Activated naive CD8-positive, alpha-beta T cell (primary cell): ENCODE results near the gene RRP8.

Experiments
- H3K27ac Mint-ChIP-seq: one replicate; pipeline ENCODE4 v1.8.0; 2021; ENCODE audit warnings: mixed read lengths
- H3K27me3 Mint-ChIP-seq: one replicate; pipeline ENCODE4 v1.8.0; 2021; ENCODE audit warnings: mixed read lengths
- H3K36me3 Mint-ChIP-seq: one replicate; pipeline ENCODE4 v1.8.0; 2021; ENCODE audit warnings: mixed read lengths
- H3K4me1 Mint-ChIP-seq: one replicate; pipeline ENCODE4 v1.8.0; 2021; ENCODE audit warnings: low read depth, mixed read lengths
- H3K4me3 Mint-ChIP-seq: one replicate; pipeline ENCODE4 v1.8.0; 2021; ENCODE audit warnings: mild to moderate bottlenecking, mixed read lengths
- H3K9me3 Mint-ChIP-seq: one replicate; pipeline ENCODE4 v1.8.0; 2021; ENCODE audit warnings: low read depth, mixed read lengths

The RRP8 gene

GRCh38 chr11:6637871-6638270, 34.5 kb upstream of the RRP8 start:
- Mint-ChIP-seq H3K4me3 (no peak overlapping the region), H3K36me3 (peaks cover 3% of the 10 kb centered on the region), H3K27ac (no peak overlapping the region), H3K4me1 (no peaks in the 10 kb centered on the region), H3K9me3 (no peaks in the 10 kb centered on the region), H3K27me3 (no peaks in the 10 kb centered on the region)

- Mint-ChIP-seq H3K4me3 (no peak overlapping the region), H3K27me3 (no peaks in the 10 kb centered on the region), H3K27ac (no peak overlapping the region), H3K4me1 (no peaks in the 10 kb centered on the region), H3K9me3 (no peaks in the 10 kb centered on the region), H3K36me3 (peaks cover 3% of the 10 kb centered on the region)
Measured at GRCh38 chr11:6636480-6636879, 33.1 kb upstream of the RRP8 start.

- Mint-ChIP-seq H3K27ac (no peak overlapping the region), H3K4me1 (no peaks in the 10 kb centered on the region)
Measured at GRCh38 chr11:6635082-6635932, 31.9 kb upstream of the RRP8 start.

GRCh38 chr11:6634534-6634933, 31.1 kb upstream of the RRP8 start:
- no peaks in the 10 kb centered on the region for H3K27me3 Mint-ChIP-seq
- peaks cover 2% of the 10 kb centered on the region for H3K36me3 Mint-ChIP-seq
- H3K4me1 Mint-ChIP-seq, result no peaks in the 10 kb centered on the region
- H3K9me3 Mint-ChIP-seq, result no peaks in the 10 kb centered on the region
- no peak overlapping the region for H3K4me3 Mint-ChIP-seq
- no peak overlapping the region for H3K27ac Mint-ChIP-seq

More at GRCh38 chr11:6635082-6635932, 31.9 kb upstream of the RRP8 start:
- Mint-ChIP-seq H3K36me3 (peaks cover 3% of the 10 kb centered on the region), H3K9me3 (no peaks in the 10 kb centered on the region), H3K27me3 (no peaks in the 10 kb centered on the region), H3K4me3 (no peak overlapping the region)

GRCh38 chr11:6633422-6634408, 30.3 kb upstream of the RRP8 start:
- H3K4me1 Mint-ChIP-seq, result no peaks in the 10 kb centered on the region
- H3K4me3 Mint-ChIP-seq, result no peak overlapping the region
- H3K27ac Mint-ChIP-seq, result no peak overlapping the region
- no peaks in the 10 kb centered on the region for H3K36me3 Mint-ChIP-seq
- H3K27me3 Mint-ChIP-seq, result no peaks in the 10 kb centered on the region
- H3K9me3 Mint-ChIP-seq, result no peaks in the 10 kb centered on the region

- Mint-ChIP-seq H3K27me3 (no peaks in the 10 kb centered on the region), H3K27ac (no peak overlapping the region), H3K9me3 (no peaks in the 10 kb centered on the region), H3K36me3 (no peaks in the 10 kb centered on the region), H3K4me3 (no peak overlapping the region), H3K4me1 (peaks cover 9% of the 10 kb centered on the region)
Measured at GRCh38 chr11:6632116-6633073, 29.0 kb upstream of the RRP8 start.

- Mint-ChIP-seq H3K4me1 (peaks cover 12% of the 10 kb centered on the region), H3K27me3 (no peaks in the 10 kb centered on the region), H3K4me3 (no peak overlapping the region), H3K27ac (no peak overlapping the region), H3K9me3 (no peaks in the 10 kb centered on the region), H3K36me3 (no peaks in the 10 kb centered on the region)
Measured at GRCh38 chr11:6631361-6631890, 28.0 kb upstream of the RRP8 start.

GRCh38 chr11:6630632-6631291, 27.3 kb upstream of the RRP8 start:
- Mint-ChIP-seq H3K4me1 (peaks cover 12% of the 10 kb centered on the region), H3K27me3 (no peaks in the 10 kb centered on the region), H3K27ac (no peak overlapping the region)

GRCh38 chr11:6629892-6630631, 26.6 kb upstream of the RRP8 start:
- no peaks in the 10 kb centered on the region for H3K27me3 Mint-ChIP-seq
- peaks cover 12% of the 10 kb centered on the region for H3K4me1 Mint-ChIP-seq
- no peak overlapping the region for H3K27ac Mint-ChIP-seq
- H3K4me3 Mint-ChIP-seq, result no peak overlapping the region
- no peaks in the 10 kb centered on the region for H3K36me3 Mint-ChIP-seq
- H3K9me3 Mint-ChIP-seq, result no peaks in the 10 kb centered on the region

More at GRCh38 chr11:6630632-6631291, 27.3 kb upstream of the RRP8 start:
- Mint-ChIP-seq H3K4me3 (no peak overlapping the region), H3K36me3 (no peaks in the 10 kb centered on the region), H3K9me3 (no peaks in the 10 kb centered on the region)

GRCh38 chr11:6629573-6629891, 26.1 kb upstream of the RRP8 start:
- Mint-ChIP-seq H3K4me3 (no peak overlapping the region), H3K27me3 (no peaks in the 10 kb centered on the region), H3K9me3 (no peaks in the 10 kb centered on the region), H3K36me3 (no peaks in the 10 kb centered on the region), H3K4me1 (peaks cover 12% of the 10 kb centered on the region), H3K27ac (no peak overlapping the region)

- Mint-ChIP-seq H3K27me3 (no peaks in the 10 kb centered on the region), H3K4me3 (no peak overlapping the region), H3K9me3 (no peaks in the 10 kb centered on the region), H3K4me1 (peaks cover 12% of the 10 kb centered on the region), H3K36me3 (no peaks in the 10 kb centered on the region), H3K27ac (no peak overlapping the region)
Measured at GRCh38 chr11:6628526-6628925, 25.1 kb upstream of the RRP8 start.

- Mint-ChIP-seq H3K9me3 (no peaks in the 10 kb centered on the region), H3K36me3 (no peaks in the 10 kb centered on the region), H3K27ac (peak overlapping the region; percentile 61), H3K4me1 (peaks cover 12% of the 10 kb centered on the region), H3K4me3 (no peak overlapping the region), H3K27me3 (no peaks in the 10 kb centered on the region)
Measured at GRCh38 chr11:6627762-6628241, 24.4 kb upstream of the RRP8 start.
